Cardiac septum (tissue), 1 donor: Measurements from ENCODE around the gene GAS2L2. TPM values are rescaled to one million over a fixed set of nuclear protein-coding genes. Genes with fewer than 3 reads are reported as not detected.
"Not testable (repeated sequence)": the region's sequence is repeated elsewhere in the genome, so short reads cannot be mapped to it uniquely, and the experiment has no call there.

Experiments used
- DNase-seq: peaks from one replicate; pipeline ENCODE4 v3.0.0-alpha.2; 2020; ENCODE audit warnings: low spot score
- intact Hi-C: fragments of 100-400 bp; cut with DNase I; formaldehyde crosslinking; loops from one replicate; pipeline ENCODE4 v1.14.0; 2022
- total RNA-seq: library from RNA; stranded (reverse); fragmentation: NEBNext Ultra II Directional; extraction: Animal tissue kit (Norgen Biotek cat#: 25700); gene quantifications from one replicate; pipeline ENCODE4 v1.2.1, GENCODE V29; 2021
- donor health status: DM: no; HTN: no; CAD: no.

The GAS2L2 gene
- total RNA-seq, 1 donor from 2014 or later, result 0.08 TPM

DNA sequence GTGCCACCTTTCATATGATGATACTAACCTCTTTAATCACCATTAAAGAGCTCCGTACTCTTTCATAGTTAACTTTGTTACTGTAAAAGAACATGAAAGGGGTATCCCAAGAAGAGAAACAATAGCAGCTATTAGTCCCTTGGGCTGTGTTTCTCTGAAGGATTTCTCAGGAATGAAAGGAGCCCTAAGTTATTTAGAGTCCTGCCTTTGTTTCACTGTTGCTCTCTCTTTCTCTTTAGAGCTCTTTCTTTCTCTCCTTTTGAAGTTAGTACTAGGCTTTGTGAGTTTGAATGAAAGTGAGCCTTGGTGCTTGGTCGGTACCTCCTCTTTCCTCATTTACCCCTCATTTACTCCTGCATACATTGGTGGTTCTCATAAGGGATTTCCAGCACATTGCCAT, 42.1 kb downstream of the GAS2L2 start:
- intact Hi-C loops, result no loop called here
- no peak for DNase-seq

DNA sequence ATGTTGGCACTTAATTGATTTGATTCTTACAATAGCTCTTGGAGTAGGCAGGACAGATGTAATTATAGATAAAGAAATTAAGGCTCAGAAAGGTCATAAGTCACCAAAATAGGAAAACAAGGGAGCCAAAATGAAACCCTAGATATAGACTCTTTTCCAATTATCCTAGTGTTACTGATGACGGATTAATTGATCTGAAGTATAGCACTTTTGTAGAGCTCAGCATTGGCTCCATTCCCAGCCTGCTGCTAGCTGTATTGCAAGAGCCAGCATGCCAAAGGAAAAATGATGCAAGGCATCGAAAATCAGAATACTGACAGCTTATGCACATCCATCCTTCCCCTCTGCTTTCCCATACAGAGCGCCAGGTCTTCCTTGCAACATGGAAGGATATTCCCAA, 43.2 kb downstream of the GAS2L2 start:
- intact Hi-C loops, result no loop called here
- DNase-seq, result no peak

DNA sequence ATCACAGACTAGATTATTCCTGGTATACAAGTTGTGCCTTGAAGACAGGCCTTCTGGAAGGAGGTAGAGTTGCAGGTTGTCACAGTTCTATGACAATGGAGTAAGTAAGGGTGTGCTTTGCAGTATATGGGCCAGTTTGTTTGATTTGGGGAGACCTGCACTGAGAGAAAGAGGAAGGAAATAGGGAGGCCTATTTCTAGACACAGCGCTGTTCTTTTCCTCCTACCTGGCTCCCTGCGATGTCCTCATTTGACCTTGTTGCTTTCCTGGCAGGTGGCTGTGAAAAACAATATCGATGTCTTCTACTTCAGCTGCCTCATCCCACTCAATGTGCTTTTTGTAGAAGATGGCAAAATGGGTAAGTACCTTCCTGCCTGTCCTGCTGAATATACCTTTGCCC, 44.1 kb downstream of the GAS2L2 start:
- no peak for DNase-seq
- intact Hi-C loops, result no loop called here

DNA sequence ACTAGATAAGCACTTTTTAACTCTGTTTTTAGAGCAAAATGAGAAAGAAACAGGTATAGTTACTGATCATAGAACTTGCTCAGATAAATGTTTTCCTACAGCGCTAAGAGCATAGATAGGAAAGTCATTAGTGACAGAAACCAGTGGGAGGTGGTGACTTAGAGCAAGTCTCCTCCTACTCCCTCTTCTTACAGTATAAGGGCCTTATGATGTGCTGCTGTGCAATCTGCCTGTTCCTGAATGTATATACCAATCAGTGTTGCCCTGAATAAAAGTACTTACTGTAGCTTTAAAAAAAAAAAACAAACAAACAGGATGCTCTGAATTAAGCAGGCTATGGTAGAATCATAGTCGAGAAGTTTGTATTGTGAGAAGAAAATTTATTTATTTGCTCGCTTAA, 44.9 kb downstream of the GAS2L2 start:
- DNase-seq, result no peak
- intact Hi-C loops, result no loop called here

DNA sequence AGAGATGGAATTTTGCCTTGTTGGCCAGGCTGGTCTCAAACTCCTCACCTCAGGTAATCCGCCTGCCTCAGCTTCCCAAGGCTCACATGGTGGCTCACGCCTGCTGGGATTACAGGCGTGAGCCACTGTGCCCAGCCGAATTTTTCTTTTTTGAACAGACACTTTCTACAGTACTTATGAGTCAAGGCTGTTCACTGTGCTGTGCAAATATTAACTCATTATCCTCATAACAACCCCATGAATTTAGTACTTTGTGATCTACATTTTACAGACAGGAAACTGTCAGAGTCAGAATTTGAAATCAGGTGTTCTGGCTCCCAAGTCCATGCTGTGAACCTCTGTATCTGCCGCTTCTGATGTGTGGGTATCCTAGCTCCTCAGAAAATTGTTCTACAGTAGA, 47.3 kb downstream of the GAS2L2 start:
- intact Hi-C loops, result no loop called here
- DNase-seq, result no peak

DNA sequence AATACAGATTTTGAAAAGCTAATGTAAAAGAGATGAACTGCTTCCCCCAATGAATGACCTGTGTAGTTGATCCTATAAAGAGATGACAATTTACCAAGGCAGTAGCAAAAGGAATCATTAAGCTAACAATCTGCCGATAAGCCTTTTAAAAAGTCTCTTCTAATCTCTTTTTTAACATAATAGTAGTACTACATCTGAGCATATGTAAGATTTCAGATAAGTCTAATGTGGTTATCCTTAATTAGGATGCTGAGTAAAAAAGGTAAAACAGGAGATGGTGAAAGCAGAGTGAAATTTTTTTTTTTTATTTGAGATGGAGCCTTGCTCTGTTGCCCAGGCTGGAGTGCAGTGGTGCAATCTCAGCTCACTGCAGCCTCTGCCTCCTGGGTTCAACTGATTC, 47.8 kb downstream of the GAS2L2 start:
- DNase-seq, result no peak
- intact Hi-C loops, result no loop called here

DNA sequence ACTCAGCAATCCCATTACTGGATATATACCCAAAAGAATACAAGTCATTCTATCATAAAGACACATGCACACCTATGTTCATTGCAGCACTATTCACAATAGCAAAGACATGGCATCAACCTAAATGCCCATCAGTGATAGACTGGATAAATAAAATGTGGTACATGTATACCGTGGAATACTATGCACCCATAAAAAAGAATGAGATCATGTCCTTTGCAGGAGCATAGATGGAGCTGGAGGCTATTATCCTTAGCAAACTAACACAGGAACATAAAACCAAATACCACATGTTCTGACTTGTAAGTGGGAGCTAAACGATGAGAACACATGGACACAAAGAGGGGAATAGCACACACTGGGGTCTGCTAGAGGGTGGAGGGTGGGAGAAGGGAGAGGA, 49.7 kb downstream of the GAS2L2 start:
- intact Hi-C loops, DNase-seq: not testable (repeated sequence)

DNA sequence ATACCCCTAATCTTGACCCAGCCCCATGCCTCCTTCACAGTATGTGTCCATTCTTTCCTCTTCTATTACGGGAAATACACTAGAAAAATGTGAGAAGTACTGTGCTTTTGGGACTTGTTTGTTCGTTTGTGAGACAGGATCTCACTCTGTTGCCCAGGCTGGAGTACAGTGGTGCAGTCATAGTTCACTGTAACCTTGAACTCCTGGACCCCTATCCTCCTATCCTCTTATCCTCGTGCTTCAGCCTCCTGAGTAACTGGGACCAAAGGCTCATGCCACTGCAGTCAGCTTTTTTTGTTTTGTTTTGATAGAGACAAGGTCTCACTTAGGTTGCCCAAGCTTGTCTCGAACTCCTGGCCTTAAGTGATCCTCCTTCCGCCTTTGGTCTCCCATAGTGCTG, 51.5 kb downstream of the GAS2L2 start:
- DNase-seq, result no peak
- intact Hi-C loops, result no loop called here

DNA sequence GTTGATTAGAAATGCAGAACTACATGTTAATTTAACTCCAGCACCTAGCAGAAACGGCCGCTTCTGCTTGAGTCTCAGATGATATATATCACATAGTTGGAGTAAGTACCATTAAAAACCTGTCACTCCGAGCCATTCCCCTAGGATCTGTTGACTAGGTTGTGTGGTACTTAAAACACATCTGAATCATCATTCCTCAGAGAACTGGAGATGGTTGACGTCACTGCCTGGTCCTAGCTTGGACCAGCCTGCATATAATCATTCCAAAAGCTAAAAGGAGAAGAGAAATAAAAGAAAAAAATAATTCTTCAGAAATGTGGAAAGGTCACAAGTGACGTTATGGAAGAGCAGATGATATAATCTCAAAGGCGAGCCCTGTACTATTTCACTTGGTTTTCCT, 52.9 kb downstream of the GAS2L2 start:
- intact Hi-C loops, result no loop called here
- DNase-seq, result no peak

DNA sequence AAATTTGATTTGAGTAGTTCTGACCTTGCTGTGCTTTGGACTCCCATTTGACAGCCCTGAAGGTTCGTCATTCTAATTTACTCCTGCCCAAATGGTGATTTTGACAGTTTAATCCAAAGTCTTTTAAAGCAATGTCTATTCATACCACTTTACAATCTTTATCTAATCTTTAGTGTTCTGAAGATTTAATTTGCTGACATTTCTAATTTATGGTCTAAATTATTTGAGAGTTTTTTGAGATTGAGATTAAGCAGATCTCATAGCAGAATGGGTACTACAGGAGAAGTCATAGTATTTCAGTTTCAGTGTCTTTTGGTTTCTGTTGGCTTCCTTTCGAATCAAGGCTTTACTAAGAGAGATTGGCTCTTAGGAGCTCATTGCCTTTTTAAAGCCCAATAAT, 54.2 kb downstream of the GAS2L2 start:
- intact Hi-C loops, result loop anchor here (5.0 kb wide), 1 partner anchor 34 kb away; the partner anchor contains the start of gene RASL10B

DNA sequence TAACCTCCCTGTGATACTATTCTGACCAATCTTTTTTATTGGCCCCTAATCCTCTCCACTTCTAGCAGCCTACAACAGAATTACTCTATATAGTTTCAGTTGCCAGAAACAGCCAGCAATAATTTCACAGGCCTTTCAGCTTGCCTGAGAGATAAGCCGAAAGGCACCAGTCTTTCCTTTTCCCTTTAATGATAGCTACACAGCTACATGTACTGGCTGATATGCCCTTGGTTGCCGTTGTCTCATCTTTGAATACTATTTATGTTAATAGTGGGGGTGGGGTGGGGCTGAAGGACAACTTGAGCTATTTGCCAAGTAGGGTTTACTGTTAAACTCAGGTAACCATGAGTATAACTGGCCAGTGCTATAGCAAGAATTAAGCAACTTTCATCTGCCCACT, 57.4 kb downstream of the GAS2L2 start:
- no peak for DNase-seq
- intact Hi-C loops, result loop anchor here (5.0 kb wide), 1 partner anchor 37 kb away; the partner anchor contains the start of gene RASL10B

More for the DNA sequence above, 54.2 kb downstream of the GAS2L2 start:
- DNase-seq, result no peak

DNA sequence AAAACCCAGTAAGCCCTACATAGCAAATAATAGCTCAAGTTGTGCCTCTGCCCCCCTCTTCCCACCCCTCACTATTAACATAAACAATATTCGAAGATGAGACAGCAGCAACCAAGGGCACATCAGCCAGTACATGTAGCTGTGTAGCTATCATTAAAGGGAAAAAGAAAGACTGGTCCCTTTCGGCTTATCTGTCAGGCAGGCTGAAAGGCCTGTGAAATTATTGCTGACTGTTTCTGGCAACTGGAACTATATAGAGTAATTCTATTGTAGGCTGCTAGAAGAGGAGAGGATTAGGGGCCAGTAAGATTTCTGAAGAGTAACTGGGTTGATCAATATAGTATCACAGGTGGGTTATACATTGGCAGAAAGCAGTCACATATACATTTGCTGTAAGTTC, 58.1 kb downstream of the GAS2L2 start:
- DNase-seq, result no peak
- intact Hi-C loops, result loop anchor here (5.0 kb wide), 1 partner anchor 37 kb away; the partner anchor contains the start of gene RASL10B

Other genes with a start within 250 kb of the GAS2L2 start
- 0.92 TPM for gene SLFN12L, start 215.6 kb downstream of the GAS2L2 start, total RNA-seq
- gene SLFN14, start 192.4 kb downstream of the GAS2L2 start, total RNA-seq, result 0.08 TPM
- 9.2 TPM for gene PEX12, start 174.7 kb downstream of the GAS2L2 start, total RNA-seq
- 137 TPM for gene AP2B1, start 165.9 kb downstream of the GAS2L2 start, total RNA-seq
- 22.0 TPM for gene RASL10B, start 21.6 kb downstream of the GAS2L2 start, total RNA-seq
- gene C17orf50, start 7.6 kb upstream of the GAS2L2 start, total RNA-seq, result not detected
- 1.2 TPM for gene MMP28, start 42.4 kb upstream of the GAS2L2 start, total RNA-seq
- gene TAF15, start 56.2 kb upstream of the GAS2L2 start, total RNA-seq, result 140 TPM
- not detected for gene HEATR9, start 115.7 kb upstream of the GAS2L2 start, total RNA-seq
- gene CCL5, start 127.1 kb upstream of the GAS2L2 start, total RNA-seq, result 2.6 TPM
- gene RDM1, start 177.5 kb upstream of the GAS2L2 start, total RNA-seq, result not detected
- gene LYZL6, start 190.5 kb upstream of the GAS2L2 start, total RNA-seq, result not detected
- not detected for gene CCL16, start 228.3 kb upstream of the GAS2L2 start, total RNA-seq
- gene CCL14, start 233.5 kb upstream of the GAS2L2 start, total RNA-seq, result 6.7 TPM
- not detected for gene CCL15, start 248.3 kb upstream of the GAS2L2 start, total RNA-seq